HG02623 (cell line): ENCODE data around the gene CFAP161.

Experiments used
- ATAC-seq: cut with Tn5 transposase; IDR thresholded peaks from one replicate; pipeline ENCODE4 v1.9.1; 2021; ENCODE audit warnings: moderate library complexity; ENCODE audit not compliant: unreplicated experiment

CFAP161 gene, protein sequence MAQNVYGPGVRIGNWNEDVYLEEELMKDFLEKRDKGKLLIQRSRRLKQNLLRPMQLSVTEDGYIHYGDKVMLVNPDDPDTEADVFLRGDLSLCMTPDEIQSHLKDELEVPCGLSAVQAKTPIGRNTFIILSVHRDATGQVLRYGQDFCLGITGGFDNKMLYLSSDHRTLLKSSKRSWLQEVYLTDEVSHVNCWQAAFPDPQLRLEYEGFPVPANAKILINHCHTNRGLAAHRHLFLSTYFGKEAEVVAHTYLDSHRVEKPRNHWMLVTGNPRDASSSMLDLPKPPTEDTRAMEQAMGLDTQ

DNA sequence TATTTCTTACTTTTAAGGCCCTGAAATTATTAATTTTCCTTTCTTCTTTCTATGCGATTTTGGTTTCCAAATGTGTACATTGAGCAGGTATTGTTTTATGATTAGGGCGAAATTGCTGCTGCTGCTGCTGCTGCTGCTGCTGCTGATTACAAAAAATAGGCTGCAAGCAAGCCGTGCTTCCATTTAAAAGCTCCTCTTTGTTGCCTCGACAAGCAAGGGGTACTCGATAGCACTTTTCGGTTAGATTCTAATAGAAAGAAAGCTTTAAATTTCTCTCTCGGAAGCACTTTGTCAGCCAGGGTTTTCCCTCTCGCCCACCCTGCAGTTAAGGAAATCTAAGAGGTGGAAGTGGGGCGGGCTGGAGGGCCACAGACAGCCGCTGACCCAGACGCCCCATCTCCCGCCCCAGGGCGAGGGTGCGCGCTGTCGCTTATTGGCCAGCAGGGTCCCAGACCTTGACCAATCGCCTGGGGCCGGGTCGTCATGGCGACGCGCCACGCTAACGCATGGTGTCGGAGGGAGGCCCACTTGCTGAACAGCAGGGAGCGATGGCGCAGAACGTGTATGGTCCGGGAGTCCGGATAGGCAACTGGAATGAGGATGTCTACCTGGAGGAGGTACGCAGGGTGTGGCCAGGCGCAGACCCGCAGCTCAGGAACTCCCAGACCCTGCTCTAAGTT is at the start of gene CFAP161:
CFAP161 (plus strand) TSS at position 489 of the 680 bp plus-strand sequence; CDS start at position 549, 60 bp downstream.
- ATAC-seq = no peak

DNA sequence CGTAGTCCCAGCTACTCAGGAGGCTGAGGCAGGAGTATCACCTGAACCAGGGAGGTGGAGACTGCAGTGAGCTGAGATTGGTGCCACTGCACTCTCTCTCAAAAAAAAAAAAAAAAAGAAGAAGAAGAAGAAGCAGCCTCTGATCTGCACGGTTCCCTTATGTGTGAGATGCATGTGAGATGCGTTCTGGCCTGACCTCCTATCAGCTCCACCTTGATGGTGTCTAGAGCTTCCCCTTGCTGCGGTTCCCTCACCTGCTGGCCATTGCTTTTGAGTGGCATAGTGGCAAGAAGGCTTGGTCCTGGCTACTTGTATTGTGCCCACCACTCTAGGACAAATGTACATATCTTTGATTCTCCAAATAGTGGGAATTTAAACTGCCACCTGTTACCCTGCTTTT is 49.4 kb upstream of the CFAP161 start:
- ATAC-seq = no peak

DNA sequence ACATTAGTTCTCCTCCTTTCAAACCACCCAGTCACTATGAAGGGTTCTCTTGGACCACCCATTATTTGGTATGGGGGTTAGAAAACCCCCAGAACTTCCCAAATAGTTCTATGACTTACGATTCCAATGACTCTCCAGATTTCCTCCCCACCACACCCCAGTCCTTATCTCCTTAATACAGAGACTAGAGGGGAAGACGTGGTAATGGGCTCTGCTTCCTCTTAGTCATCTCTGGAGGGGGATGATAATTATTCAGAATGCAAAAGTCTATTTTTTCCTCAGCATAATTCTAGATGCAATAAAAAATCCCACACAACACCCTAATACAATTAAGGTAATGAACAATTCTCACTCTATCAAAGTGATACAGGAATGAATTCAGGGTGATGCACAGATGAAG is 48.9 kb upstream of the CFAP161 start:
- no peak for ATAC-seq

DNA sequence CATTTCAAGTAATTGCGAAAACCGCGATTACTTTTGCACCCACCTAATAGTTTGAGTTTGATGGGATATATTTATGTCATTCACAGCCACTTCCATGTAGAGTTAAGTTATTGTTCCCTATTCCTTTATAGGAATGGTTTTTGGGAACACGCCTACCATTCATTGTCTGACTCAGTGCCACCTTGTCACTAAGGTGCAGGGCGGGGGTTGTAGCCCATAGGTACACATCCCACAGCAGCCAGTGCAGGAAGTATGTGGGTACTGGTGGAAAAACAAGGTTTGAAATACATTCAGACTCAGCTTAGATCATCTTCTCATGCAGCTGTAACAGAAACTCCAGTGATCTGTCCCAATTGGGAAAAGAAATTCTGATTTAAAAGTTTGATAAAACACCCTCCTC is 48.2 kb upstream of the CFAP161 start:
- no peak for ATAC-seq

DNA sequence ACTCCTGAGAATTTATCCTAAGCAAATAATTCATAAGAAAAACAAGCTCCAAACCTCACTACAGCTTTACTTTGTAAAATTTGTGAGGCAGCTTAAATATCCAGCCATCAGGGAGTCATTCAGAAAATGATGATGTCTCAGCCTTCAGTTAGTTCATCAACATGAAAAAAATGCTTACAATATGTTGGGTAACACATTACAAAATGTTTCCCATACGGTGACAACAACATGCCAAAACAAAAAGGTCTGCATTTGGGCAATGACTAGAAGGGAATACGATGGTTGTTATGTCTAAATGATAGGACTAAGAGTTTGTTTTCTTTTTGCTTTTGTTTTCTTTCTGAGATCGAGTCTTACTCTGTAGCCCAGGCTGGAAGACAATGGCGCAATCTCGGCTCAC is 47.0 kb upstream of the CFAP161 start:
- ATAC-seq = no peak

DNA sequence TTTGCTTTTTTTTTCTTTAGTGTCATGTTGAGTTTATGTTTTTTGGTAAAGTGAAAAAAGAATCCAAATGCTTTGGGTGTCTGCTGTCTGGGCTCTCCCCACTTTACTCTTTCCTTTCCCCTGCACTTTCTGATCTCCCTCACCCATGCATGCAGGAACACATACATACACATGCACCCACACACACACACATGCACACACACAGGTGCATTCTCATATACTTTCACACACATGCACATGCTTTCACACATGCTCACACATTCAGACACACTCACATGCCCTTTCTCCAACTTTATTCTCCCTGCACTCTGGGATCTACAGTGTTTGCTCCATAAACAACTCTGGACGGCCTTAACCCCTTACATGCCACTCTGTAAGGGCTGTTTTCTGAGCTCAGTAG is 46.4 kb upstream of the CFAP161 start:
- no peak for ATAC-seq

DNA sequence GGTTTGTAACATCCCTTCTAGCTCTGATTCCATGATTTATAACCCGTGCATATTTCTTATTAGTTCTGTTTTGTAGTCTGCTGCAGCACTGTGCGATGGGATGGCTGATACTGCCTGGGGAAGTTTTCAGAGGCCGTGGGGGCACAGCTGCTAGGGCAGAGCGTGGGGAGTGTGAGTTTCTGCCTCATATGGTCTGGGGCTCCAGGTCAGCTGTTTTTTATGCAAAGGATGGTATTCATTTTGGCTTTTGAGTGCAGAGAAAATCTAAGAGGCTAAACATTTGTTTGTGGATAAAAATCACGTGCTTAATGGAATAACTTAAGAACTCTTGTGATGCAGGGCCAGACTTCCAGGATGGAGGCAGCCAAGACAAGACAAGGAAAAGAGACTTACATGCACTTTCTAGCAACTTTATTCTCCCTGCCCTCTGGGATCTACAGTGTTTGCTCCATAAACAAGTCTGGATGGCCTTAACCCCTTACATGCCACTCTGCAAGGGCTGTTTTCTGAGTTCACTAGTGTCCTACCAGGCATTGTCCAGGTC is 45.5 kb upstream of the CFAP161 start:
- no peak for ATAC-seq

DNA sequence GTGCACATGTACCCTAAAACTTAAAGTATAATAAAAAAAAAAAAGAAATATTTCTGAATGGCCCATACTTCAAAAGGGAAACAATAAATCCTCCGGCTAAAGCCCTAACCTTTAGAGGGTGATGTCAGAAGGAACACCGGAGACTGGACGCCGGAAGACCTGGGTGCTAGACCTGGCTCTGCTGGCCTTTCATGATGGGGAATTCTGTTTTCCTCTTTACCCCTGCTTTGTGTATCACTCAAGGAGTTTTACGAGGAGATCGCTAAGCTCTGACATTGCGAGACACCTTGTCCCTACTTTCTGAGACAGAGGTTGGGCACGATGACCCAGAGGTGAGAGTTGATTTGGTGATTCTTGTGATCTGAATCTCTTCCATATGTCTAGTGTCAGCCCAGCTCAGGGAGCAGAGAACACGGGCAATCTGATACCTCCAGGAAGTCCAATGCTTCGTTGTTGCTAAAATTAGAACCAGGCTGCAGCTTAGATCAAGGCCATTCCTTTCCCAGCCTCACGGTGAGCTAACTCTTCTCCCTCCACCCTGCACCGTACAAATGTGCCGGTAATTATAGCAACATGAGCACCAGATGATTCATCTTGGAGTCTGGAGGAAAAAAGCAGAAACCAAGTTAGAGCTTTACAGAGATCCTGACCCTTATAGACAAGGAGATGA is 42.0 kb upstream of the CFAP161 start:
- no peak for ATAC-seq

DNA sequence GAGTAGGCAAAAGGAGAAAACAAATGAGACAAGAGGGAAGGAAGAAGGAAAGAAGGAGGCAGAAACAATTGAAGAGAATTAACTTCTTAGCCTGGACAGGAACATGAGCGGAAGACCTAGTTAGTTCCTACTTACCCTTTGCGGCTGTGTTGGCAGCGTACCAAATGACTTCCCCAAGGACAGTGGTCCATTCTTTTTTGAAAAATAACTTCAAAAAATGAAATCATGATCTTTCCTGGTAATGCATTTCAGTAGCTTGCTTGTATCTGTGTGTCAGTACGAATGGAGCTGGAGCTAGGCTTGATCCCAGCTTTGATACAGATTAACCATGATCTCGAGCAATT is 41.5 kb upstream of the CFAP161 start:
- no peak for ATAC-seq

DNA sequence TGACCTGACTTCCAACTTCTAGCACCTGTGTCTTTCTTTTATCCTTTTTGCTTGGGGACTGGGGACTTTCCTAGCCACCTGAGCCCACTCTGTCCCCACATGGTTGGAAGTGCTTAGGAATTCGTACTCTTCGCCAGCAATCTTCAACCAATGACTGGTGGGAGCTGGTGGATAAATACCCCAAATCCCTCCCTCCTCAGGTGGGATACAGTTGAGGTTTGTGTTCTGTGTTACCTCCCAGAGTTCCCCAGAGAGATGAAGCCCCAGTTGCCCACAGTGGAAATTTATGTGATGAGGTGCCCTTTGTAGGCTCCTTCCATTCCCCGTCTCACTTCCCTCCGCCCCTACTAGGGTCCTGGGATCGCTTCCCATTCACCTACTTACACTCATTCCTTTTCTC is 40.1 kb upstream of the CFAP161 start:
- no peak for ATAC-seq

DNA sequence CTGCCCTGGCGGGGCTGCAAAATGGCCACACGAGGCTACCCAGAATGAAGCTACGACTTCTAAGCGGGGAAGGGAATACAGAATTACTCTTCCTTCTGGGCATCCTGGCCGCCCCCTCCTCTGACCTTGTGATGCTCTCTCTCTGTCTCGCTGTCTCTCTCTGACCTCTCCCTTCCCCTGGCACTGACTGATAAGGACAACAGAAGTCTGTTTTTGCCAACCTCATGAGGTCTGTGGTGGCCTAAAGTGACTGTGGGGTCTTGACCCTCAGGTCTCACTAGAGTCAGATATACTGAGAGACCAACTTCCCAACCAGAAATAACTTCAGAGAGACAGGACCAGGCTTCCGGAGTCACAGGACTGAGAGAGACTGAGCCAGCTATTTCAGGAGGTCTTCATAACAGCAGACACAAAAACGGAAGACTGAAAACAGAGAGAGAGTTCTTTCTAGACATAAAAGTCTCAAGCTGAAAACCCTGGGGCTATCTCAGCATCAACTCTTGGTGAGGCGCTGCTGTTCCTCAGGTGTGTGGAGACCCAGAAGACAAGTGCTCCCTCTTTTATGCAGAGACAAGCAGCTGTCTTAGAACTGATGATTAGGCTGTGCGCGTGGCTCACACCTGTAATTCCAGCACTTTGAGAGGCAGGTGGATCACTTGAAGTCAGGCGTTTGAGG is 38.2 kb upstream of the CFAP161 start:
- ATAC-seq = no peak

DNA sequence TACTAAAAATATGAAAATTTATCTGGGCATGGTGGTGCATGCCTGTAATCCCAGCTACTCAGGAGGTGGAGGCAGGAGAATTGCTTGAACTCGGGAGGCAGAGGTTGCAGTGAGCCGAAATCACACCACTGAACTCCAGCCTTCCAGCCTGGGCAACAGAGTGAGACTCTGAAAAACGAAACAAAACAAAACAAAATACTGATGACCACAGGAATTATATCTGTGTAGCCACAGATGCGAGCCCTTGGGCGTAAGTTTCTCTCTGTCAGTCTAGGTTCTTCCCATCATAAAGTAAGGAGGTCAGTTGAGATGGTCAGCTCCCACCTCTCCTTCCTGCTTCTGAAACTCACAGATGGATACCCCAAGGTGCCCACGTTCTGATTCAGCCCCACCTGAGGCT is 37.7 kb upstream of the CFAP161 start:
- ATAC-seq = no peak

DNA sequence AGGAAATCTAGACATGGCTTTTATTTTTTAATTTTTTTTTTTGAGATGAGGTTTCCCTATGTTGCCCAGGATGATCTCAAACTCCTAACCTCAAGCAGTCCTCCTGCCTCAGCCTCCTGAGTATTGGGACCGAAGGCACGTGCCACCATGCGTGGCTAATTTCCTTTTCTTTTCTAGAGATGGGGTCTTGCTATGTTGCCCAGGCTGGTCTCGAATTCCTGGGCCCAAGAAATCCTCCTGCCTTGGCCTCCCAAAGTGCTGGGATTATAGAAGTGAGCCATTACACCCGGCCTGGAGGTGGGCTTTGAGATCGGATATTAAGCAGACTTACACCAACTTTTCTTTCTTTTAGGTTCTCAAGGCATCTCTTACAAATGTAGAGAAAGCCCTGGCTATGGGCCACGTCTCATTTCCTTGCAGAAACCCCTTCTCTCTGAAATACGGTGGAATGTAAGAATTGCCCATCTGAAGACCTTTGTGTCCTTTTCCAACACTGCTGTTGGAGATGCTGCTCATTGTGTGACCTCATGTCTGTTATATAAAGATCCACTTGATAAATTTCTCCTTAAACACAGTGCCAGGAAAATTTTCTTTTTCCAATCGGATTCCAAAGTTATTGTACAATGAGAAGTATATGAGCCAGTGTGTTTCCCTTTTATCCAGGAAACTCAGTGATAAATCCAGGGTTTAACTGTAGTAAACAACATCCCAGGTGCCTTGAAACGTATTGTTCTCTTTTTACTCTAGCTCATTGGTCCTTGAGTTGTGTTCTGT is 36.8 kb upstream of the CFAP161 start:
- ATAC-seq = no peak

DNA sequence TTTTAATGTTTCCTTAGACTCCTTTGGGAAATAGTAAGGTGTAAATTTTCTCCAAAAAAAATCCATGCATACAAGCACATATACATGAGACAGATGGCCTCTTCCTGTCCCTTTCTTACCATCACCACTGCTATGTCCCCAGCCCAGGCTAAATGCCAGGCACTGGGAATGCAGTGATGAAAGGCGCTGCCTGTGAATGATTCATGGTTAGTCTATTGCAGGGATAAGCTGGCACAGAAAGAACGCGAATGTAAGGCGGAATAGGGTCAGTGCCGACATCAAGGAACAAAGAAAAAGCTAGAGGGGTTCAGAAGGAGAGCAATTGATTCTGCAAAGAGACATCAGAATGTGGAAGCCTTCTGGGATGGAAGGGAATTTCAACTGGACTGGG is 36.2 kb upstream of the CFAP161 start:
- no peak for ATAC-seq

DNA sequence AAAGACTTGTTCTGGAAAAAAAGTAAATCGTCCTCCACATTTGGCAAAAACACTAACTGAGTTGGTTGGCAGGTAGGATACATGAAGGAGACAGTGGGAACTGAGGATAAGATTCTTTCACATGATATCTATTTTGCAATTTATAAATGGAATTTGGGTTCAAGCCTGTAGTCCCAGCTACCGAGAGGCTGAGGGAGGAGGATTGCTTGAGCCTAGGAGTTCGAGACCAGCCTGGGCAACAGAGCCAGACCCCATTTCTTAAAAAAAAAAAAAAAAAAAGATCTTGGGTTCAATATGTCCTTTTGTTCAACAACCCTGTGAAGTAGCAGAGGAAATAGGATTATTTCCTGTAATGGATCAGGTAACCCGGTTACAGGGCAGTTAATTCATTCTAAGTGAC is 35.7 kb upstream of the CFAP161 start:
- no peak for ATAC-seq

DNA sequence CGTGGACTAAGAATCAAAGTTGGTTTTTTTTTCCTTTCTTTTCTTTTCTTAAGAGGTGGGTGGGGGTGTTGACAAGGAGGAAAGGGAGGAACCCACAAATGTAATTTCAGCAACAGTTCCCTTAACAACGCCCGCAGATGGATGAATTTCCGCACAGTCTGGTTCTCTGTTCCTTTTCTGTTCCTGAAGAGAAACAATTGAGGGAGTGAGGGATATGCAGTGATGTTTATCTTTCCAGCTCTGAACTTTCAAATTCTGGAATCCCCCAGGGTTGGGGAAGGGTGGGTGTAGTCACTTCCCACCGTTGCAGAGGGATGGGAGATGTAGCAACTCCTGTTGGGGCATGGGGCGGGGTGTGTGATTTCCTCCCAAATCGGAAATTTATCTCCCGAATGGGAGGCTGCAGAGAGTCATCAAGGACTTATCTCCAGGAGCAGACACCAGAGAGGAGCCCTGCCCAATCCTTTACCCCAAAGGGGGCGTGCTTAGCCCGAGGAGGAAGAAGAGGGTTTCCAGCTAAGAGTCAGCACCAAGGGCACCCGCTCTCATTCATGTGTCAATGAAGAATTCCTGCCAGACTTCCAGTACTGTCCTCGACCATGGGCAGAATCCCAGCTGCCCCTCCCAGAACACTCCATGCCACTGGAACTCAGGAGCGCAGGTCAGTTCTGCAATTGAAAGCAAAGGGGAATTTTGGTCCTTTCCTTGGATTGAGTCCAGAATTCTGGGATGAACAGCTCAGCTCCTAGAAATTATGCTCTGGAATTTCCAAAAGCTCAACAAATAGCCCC is 35.0 kb upstream of the CFAP161 start:
- ATAC-seq = no peak

DNA sequence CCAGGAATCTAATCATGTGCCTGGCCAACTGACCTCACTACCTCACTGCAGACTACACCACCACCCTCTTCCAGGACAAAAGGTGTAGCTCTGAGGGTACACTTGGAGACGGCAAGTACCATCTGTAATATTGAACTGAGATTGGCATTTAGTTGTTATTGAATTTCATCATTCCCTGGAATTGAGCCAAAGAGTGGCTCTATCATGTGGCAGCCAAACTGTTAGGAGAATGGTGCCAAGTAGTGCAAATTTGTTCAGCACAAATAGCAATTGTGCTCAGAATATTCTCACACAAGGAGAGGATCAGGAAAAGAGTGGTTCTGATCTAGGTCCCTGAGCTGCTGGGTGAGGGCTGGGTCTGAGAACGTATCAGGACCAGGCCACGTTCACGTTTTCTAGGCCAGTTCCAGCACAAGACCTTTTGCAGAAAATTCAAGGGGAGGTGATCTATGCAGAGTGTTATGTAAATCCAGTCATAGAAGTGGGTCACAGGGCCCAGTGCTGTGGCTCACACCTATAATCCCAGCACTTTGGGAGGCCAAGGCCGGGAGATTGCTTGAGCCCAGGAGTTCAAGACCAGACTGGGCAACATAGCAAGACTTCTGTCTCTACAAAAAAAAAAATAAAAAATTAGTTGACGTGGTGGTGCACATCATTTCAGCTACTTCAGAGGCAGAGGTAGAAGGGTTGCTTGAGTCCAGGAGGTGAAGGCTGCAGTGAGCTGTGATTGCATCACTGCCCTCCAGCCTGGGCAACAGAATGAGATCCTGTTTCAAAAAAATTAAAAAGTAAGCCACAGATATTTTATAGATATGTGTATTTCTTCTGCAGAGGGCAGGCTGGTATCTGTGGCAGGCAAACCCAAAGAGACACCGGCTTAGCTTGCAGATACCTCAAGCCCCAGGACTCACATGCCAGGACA is 31.9 kb upstream of the CFAP161 start:
- no peak for ATAC-seq

DNA sequence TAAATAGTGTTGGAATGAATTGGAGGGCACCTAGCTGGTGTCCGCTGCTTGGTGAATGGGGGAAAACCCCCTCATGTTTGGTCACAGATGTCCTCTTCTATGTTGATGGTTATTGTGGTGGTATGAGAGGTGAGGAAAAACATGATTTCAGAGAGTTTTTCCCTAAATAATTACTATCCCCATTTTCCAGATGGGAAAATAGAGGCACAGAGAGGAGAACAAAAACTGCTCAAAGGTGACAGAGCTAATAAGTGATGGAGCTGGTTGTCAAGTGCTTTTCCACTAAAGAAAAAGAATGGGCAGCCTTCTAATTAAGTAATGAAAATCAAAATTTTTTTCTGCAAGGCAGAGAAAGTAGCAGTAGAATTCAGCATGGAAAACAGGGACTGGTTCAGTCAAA is 30.2 kb upstream of the CFAP161 start:
- no peak for ATAC-seq

DNA sequence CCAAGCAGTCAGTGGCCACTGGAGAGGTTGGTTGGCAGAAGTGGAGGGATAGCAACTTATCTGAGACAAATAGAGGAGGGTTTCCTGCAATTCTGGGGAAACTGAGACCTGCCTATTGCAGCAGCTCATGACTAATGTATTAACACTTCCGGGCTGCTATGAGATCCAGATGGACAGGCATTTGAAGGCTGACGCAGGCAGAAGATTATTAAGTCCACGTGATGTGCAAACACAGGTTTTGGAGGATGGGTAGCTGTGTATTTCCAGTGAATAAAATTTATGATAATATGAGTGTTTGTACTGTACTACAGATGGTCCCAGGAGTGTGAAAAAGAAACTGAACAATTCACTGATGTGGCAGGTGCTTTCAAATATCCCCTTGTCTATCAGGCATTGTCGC is 28.5 kb upstream of the CFAP161 start:
- ATAC-seq = no peak
